Osteocyte (in vitro differentiated cells): ENCODE results near the gene NR2F1. TPM values are rescaled to one million over a fixed set of nuclear protein-coding genes. Genes with fewer than 3 reads are reported as not detected.

Source experiments
- DNase-seq: peaks from one replicate; pipeline ENCODE4 v3.0.0; 2021; ENCODE audit warnings: mixed read lengths; ENCODE audit not compliant: unreplicated experiment; ENCODE audit errors: extremely low spot score
- H3K27ac Mint-ChIP-seq: one replicate; pipeline ENCODE4 v1.8.0; 2021; ENCODE audit warnings: mild to moderate bottlenecking, mixed read lengths; ENCODE audit not compliant: unreplicated experiment
- H3K27me3 Mint-ChIP-seq: one replicate; pipeline ENCODE4 v1.8.0; 2021; ENCODE audit warnings: mixed read lengths; ENCODE audit not compliant: unreplicated experiment
- H3K36me3 Mint-ChIP-seq: one replicate; pipeline ENCODE4 v1.8.0; 2021; ENCODE audit warnings: mixed read lengths; ENCODE audit not compliant: unreplicated experiment
- H3K4me1 Mint-ChIP-seq: one replicate; pipeline ENCODE4 v1.8.0; 2021; ENCODE audit warnings: mixed read lengths; ENCODE audit not compliant: unreplicated experiment
- H3K4me3 Mint-ChIP-seq: one replicate; pipeline ENCODE4 v1.8.0; 2021; ENCODE audit warnings: mild to moderate bottlenecking, moderate library complexity, mixed read lengths; ENCODE audit not compliant: unreplicated experiment
- H3K9me3 Mint-ChIP-seq: one replicate; pipeline ENCODE4 v1.8.0; 2021; ENCODE audit warnings: mixed read lengths; ENCODE audit not compliant: unreplicated experiment
- CTCF ChIP-seq: fragments of 200-600 bp; sonication (generic); IDR thresholded peaks from 2 replicates; pipeline ENCODE4 v1.5.0; 2021; ENCODE audit warnings: antibody characterized with exemption, mild to moderate bottlenecking, moderate library complexity
- total RNA-seq: library from RNA; stranded (reverse); gene quantifications from 2 replicates; pipeline ENCODE4 v1.2.1, GENCODE V29; 2021

The NR2F1 gene
- total RNA-seq, 1 donor from 2014 or later = 197 TPM

GRCh38 chr5:93620487-93621326, 37.7 kb downstream of the NR2F1 start:
- Mint-ChIP-seq H3K9me3 (no peaks in the 10 kb centered on the region), H3K4me3 (peak overlapping the region; percentile 93), H3K4me1 (peaks cover 11% of the 10 kb centered on the region), H3K27me3 (no peaks in the 10 kb centered on the region), H3K27ac (peak overlapping the region; percentile 97), H3K36me3 (peaks cover 11% of the 10 kb centered on the region)
- peak; percentile 89 for DNase-seq
- peak; percentile 40 for TF ChIP-seq CTCF

- Mint-ChIP-seq H3K36me3 (peaks cover 6% of the 10 kb centered on the region), H3K9me3 (no peaks in the 10 kb centered on the region), H3K27me3 (no peaks in the 10 kb centered on the region), H3K27ac (peak overlapping the region; percentile 85), H3K4me3 (peak overlapping the region; percentile 81), H3K4me1 (peaks cover 11% of the 10 kb centered on the region)
- no peak for TF ChIP-seq CTCF
- DNase-seq = peak; percentile 92
These were observed 38.3 kb downstream of the NR2F1 start for GRCh38 chr5:93621327-93621798.

DNA sequence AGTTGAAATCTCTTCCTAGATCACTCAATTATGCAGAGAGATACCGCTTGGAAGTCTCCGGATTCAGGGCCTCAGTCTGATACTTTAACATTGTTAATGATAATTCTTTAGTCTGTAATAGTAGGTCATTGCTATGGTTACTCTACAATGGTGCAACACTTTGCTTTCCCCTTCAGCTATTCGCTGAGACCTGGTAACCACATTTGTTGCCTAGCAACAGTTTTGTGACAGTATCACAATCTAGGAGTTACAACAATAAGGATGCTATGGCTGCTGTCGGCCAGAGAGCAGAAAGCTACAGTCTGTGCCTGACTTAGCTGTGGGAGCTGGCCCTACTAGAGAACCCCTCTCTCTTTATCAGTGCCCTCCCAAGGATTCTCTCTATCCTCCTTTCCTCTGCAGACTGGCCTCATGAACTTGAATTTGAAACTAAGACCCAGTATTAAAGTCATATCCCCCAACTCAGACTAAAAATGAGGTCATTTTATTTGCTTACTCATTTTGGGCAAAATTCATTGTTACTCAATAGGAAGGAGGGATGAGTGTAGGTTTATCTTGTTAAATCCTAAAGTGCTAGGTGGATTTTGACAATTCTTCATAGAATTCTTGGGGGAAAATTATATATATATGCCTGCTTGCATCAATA, 39.3 kb downstream of the NR2F1 start:
- Mint-ChIP-seq H3K27me3 (no peaks in the 10 kb centered on the region), H3K4me3 (peak overlapping the region; percentile 5), H3K27ac (peak overlapping the region; percentile 85), H3K4me1 (peaks cover 11% of the 10 kb centered on the region), H3K9me3 (no peaks in the 10 kb centered on the region), H3K36me3 (no peaks in the 10 kb centered on the region)
- no peak for DNase-seq
- no peak for TF ChIP-seq CTCF

DNA sequence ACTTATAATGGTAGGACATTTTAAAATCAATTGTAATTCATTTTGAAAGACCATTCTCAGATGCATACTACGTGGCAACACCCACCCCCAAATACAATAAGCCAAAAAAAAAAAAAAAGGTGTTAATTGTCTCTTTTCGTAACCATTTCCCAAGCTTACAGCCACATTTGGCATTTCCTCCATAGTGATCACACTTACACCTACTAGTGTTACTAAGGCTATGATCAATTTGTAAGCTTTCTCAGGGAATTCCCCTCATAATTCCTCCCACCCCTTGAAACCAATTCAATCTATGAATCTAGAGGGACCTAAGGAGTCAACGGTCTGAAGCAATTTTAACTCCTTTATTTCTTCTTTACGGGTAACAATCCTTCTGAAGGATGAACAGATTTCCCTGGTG, 40.1 kb downstream of the NR2F1 start:
- H3K4me3 Mint-ChIP-seq = no peak overlapping the region

More for the DNA sequence above, 40.1 kb downstream of the NR2F1 start:
- no peaks in the 10 kb centered on the region for H3K9me3 Mint-ChIP-seq
- no peak for TF ChIP-seq CTCF
- H3K27me3 Mint-ChIP-seq = no peaks in the 10 kb centered on the region
- H3K36me3 Mint-ChIP-seq = no peaks in the 10 kb centered on the region
- DNase-seq = no peak
- peaks cover 11% of the 10 kb centered on the region for H3K4me1 Mint-ChIP-seq
- H3K27ac Mint-ChIP-seq = no peak overlapping the region
